Activated naive CD4-positive, alpha-beta T cell treated with anti-CD3 and anti-CD28 coated beads, Interleukin-2, amount 50 U/mL, for 72 hours (primary cell): ENCODE measurements around the gene DCLRE1B. TPM values are rescaled to one million over a fixed set of nuclear protein-coding genes. Genes with fewer than 3 reads are reported as not detected.

Source experiments
- ATAC-seq, 2 donors: fragments of 150-1000 bp; cut with Tn5 transposase; 2 replicates each; pipeline ENCODE4 v1.10.0; 2021; ENCODE audit warnings: mild to moderate bottlenecking in 2 of 2, moderate library complexity in 2 of 2
- DNase-seq, 2 donors: peaks; one replicate each; pipeline ENCODE4 v3.0.0; 2021 to 2022; ENCODE audit warnings: low spot score in 2 of 2
- H3K27ac Mint-ChIP-seq, 2 donors: one replicate each; pipeline ENCODE4 v1.8.0; 2022; ENCODE audit warnings: mild to moderate bottlenecking in 2 of 2, mixed read lengths in 2 of 2
- H3K36me3 Mint-ChIP-seq, 2 donors: one replicate each; pipeline ENCODE4 v1.8.0; 2022; ENCODE audit warnings: mixed read lengths in 2 of 2
- H3K9me3 Mint-ChIP-seq, 2 donors: one replicate each; pipeline ENCODE4 v1.8.0; 2022; ENCODE audit warnings: mixed read lengths in 2 of 2
- total RNA-seq, 2 donors: library from RNA; stranded (reverse); gene quantifications; one replicate each; pipeline ENCODE4 v1.2.3, GENCODE V29; 2022

The DCLRE1B gene
- 10 to 100 TPM; 15.9 to 21.8 TPM for total RNA-seq

GRCh38 chr1:113904674-113905434 is at the start of gene DCLRE1B, which contains the start of gene AP4B1:
Gene DCLRE1B, plus strand, starts transcription at chr1:113905326. Its CDS starts 261 bp downstream, at chr1:113905587.
Gene AP4B1, minus strand, starts transcription at chr1:113904799. Its CDS starts 82 bp downstream, at chr1:113904717.
- H3K36me3 Mint-ChIP-seq: peaks cover 35 to 52% of the 10 kb centered on the region in 2 donors
- DNase-seq (peak; percentile 96 to 99), ATAC-seq (peak; percentile 89 to 92)
- H3K9me3 Mint-ChIP-seq: no peaks in the 10 kb centered on the region
- H3K27ac Mint-ChIP-seq: peak within 1 kb of the TSS; percentile 92 to 99

- ATAC-seq (no peak), DNase-seq (no peak)
- H3K36me3 Mint-ChIP-seq: peaks cover 21 to 44% of the 10 kb centered on the region in 2 donors
Observed at GRCh38 chr1:113855630-113856400, 49.3 kb upstream of the DCLRE1B start.

DNA sequence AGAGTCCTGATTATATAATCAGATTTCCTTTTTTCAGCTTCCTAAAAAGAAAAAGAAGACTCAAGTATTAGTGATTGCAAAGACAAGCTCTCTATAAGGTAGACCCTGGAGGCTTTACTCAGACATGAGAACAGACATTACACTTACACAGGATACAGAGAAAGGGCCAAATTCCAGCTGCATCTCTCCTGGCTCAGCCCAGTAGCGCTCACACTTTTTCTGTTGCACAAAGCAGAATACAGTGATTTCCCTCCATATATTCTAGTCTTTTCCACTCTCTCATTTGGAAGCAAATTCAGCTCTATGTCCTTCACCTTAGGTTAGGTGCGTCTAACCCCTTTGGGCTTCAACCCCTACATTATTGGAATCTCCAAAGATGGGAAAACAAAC is 48.7 kb upstream of the DCLRE1B start:
- no peaks in the 10 kb centered on the region for H3K9me3 Mint-ChIP-seq
- ATAC-seq (no peak), DNase-seq (no peak)
- H3K27ac Mint-ChIP-seq: no peak overlapping the region
- peaks cover 21 to 44% of the 10 kb centered on the region in 2 donors for H3K36me3 Mint-ChIP-seq

More at GRCh38 chr1:113855630-113856400, 49.3 kb upstream of the DCLRE1B start:
- Mint-ChIP-seq H3K27ac (peak overlapping the region in 1 of 2 donors; percentile 12), H3K9me3 (no peaks in the 10 kb centered on the region)

GRCh38 chr1:113857776-113858175 is 47.4 kb upstream of the DCLRE1B start:
- no peak for ATAC-seq
- H3K27ac Mint-ChIP-seq: no peak overlapping the region
- H3K9me3 Mint-ChIP-seq: no peaks in the 10 kb centered on the region
- DNase-seq: no peak
- H3K36me3 Mint-ChIP-seq: peaks cover 21 to 50% of the 10 kb centered on the region in 2 donors

- Mint-ChIP-seq H3K36me3 (peaks cover 21 to 57% of the 10 kb centered on the region in 2 donors), H3K27ac (peak overlapping the region in 1 of 2 donors; percentile 6), H3K9me3 (no peaks in the 10 kb centered on the region)
- ATAC-seq: no peak
- no peak for DNase-seq
Observed at GRCh38 chr1:113858418-113858817, 46.7 kb upstream of the DCLRE1B start.

DNA sequence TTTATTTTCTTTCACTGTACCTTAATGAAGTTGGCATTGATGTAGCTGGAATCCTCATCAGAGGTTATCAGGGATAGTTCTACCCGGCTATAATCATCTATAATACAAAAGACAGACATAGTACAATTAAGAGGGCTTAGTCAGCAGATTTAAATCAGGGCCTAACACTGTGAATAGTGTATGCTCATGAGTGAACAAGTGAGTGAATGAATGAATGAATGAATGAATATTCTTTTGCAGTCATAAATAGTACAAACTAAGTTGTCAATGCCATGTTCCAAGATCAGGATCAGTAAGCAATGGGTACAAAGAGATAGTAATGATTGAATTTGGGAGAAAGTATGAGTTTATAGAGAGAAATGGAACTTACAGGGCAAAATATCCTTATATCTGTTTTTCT is 46.1 kb upstream of the DCLRE1B start:
- no peak for ATAC-seq
- Mint-ChIP-seq H3K27ac (no peak overlapping the region), H3K9me3 (no peaks in the 10 kb centered on the region), H3K36me3 (peaks cover 21 to 58% of the 10 kb centered on the region in 2 donors)
- no peak for DNase-seq

DNA sequence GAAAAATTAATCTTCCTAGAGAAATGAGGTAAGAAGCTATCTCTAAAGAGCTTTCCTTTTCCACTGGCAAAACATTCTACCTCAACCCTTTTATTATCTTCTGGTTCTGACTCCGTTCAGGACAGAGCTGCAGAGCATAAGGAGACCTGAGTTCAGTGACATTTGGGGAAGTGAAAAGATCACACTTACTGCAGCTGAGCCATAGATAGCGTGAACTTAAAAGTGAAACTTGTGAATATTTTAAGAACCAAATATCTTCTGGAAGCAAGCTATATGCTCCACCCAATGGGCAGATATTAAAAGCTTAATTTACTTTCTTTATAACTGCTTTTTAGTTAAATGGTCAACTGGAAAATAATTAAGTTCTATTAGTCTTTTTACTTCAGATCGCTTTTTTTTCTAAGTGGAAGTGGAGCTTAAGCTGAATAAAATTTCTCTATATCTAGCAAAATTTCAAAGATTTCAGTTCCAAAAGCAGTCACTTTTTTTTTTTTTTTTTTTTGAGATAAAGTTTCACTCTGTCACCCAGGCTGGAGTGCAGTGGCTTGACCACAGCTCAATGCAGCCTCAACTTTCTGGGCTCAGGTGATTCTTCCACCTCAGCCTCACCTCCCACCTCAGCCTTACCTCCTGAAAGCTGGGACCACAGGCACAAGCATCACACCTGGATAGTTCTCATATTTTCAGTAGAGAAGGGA is 45.5 kb upstream of the DCLRE1B start:
- Mint-ChIP-seq H3K9me3 (no peaks in the 10 kb centered on the region), H3K36me3 (peaks cover 20 to 58% of the 10 kb centered on the region in 2 donors), H3K27ac (peak overlapping the region in 1 of 2 donors; percentile 5)
- DNase-seq (no peak), ATAC-seq (peak in 1 of 2 donors; percentile 43)

DNA sequence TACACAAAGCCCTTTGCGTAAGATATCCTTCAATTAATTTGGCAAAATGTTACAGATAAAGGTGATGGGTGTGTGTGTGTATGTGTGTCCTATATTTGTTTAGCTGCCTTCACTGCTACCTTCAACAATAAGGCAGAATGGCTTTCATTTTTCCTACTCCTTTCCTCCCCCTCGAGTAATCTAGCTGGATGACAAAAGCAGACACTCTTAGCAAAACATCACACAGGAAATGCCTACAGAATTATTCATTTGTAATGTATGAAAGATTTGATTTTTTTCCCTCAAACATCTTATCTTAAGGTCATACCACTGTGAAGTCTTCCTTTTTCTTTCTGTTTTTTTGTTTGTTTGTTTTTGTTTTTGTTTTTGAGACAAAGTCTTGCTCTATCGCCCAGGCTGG is 44.2 kb upstream of the DCLRE1B start:
- no peak for DNase-seq
- Mint-ChIP-seq H3K36me3 (peaks cover 12 to 57% of the 10 kb centered on the region in 2 donors), H3K9me3 (no peaks in the 10 kb centered on the region), H3K27ac (peak overlapping the region in 1 of 2 donors; percentile 35)
- no peak for ATAC-seq

GRCh38 chr1:113861641-113862040 is 43.5 kb upstream of the DCLRE1B start:
- Mint-ChIP-seq H3K9me3 (no peaks in the 10 kb centered on the region), H3K27ac (no peak overlapping the region), H3K36me3 (peaks cover 6 to 50% of the 10 kb centered on the region in 2 donors)
- DNase-seq: no peak
- ATAC-seq: no peak

DNA sequence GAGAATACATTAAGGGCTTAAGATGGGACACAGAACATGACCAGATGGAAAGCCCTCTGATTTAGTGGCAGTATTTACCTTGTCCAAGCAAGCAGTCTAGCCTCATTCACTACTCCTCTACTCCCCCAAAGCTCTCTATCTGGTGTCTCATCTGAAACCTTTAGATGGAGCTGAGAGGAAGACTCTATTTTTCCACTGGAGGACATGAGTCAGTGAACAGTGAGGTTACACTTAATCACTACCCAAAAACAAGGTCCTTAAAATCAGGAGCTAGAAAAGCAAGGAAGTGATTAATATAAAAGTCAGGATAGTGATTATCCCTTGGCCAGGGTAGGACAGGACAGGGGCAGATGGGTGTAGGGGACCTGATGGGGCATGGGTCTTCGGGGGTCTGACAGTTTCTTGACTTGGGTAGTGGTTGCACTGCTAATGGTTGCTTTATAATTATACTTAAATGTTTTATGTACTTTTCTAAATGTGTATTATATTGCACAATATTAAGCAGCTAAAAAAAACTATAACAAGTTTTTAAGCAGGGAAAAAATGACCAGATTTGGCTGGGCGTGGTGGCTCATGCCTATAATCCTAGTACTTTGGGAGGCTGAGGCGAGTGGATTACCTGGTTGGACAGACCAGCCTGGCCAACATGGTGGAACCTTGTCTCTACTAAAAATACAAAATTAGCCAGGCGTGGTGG is 36.6 kb upstream of the DCLRE1B start:
- Mint-ChIP-seq H3K27ac (peak overlapping the region; percentile 93 to 100), H3K36me3 (peaks cover 17 to 23% of the 10 kb centered on the region in 2 donors), H3K9me3 (no peaks in the 10 kb centered on the region)
- ATAC-seq (peak; percentile 66 to 71), DNase-seq (no peak)

DNA sequence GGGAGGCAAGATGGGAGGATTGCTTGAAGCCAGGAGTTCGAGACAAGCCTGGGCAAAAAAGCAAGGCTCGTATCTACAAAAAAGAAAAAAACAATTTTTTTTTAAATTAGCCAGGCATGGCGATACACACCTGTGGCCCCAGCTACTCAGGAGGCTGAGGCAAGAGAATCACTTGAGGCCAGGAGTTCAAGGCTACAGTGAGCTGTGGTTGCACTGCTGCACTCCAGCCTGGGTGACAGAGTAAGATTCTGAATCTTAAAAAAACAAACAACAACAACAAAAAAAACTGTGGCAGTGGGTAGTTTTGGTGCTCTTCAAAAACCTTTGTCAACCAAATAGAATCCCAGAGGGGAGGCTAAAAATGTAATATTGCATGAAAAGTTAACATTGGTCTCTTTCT is 34.3 kb upstream of the DCLRE1B start:
- ATAC-seq (no peak), DNase-seq (no peak)
- peaks cover 0 to 6% of the 10 kb centered on the region in 2 donors for H3K9me3 Mint-ChIP-seq
- peak overlapping the region; percentile 93 to 100 for H3K27ac Mint-ChIP-seq
- H3K36me3 Mint-ChIP-seq: peaks cover 5 to 17% of the 10 kb centered on the region in 2 donors

- peaks cover 0 to 6% of the 10 kb centered on the region in 2 donors for H3K9me3 Mint-ChIP-seq
- peak within 1 kb of the TSS; percentile 93 to 100 for H3K27ac Mint-ChIP-seq
- peaks cover 5 to 17% of the 10 kb centered on the region in 2 donors for H3K36me3 Mint-ChIP-seq
- peak; percentile 89 to 92 for ATAC-seq
- DNase-seq: peak; percentile 69 to 77
Observed at GRCh38 chr1:113871597-113872113, 33.5 kb upstream of the DCLRE1B start, which contains the start of gene PTPN22. Gene PTPN22, minus strand, starts transcription at chr1:113871712.

DNA sequence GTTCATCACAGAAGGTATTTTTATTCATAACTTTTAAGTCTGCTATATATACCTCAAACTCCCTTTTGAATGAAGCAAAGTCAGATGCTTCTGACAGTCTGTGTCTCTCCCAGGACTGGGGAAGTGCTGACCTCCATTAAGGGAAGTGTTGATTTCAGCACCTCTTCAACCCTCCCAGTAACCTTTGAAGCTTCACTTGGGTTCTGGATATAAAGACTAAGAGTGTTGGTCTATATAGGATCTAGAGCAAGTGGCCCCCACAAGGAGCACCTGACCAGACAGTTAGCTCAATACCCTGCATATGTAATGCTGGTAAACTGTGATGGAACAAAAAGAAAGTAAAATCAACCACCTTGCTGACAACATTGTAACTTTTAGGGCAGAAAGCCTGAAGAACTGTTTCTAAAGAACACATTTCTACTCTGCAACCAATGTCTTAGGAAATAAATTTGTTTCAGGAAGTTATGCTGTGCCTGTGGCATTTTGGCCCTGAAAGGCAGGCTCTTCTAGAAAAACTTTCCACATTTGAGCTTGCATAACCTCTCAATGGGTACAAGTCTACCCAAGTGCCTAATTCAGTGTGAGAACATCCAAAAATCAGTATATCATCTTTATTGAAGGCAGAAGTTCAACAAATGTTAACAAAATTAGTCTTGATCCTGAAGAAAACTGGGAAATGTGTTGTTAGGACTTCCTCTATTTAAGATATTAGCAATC is 32.7 kb upstream of the DCLRE1B start:
- peaks cover 0 to 6% of the 10 kb centered on the region in 2 donors for H3K9me3 Mint-ChIP-seq
- peak overlapping the region; percentile 93 to 100 for H3K27ac Mint-ChIP-seq
- no peak for DNase-seq
- peak; percentile 12 to 15 for ATAC-seq
- H3K36me3 Mint-ChIP-seq: peaks cover 5 to 17% of the 10 kb centered on the region in 2 donors

GRCh38 chr1:113874012-113874879 is 30.9 kb upstream of the DCLRE1B start:
- ATAC-seq (peak; percentile 57 to 71), DNase-seq (no peak)
- H3K9me3 Mint-ChIP-seq: peaks cover 0 to 6% of the 10 kb centered on the region in 2 donors
- H3K36me3 Mint-ChIP-seq: peaks cover 5 to 12% of the 10 kb centered on the region in 2 donors
- peak overlapping the region; percentile 69 to 88 for H3K27ac Mint-ChIP-seq
